Measurements from ENCODE around the gene FANCE. TPM values are rescaled to one million over a fixed set of nuclear protein-coding genes. Genes with fewer than 3 reads are reported as not detected.

The FANCE gene, protein sequence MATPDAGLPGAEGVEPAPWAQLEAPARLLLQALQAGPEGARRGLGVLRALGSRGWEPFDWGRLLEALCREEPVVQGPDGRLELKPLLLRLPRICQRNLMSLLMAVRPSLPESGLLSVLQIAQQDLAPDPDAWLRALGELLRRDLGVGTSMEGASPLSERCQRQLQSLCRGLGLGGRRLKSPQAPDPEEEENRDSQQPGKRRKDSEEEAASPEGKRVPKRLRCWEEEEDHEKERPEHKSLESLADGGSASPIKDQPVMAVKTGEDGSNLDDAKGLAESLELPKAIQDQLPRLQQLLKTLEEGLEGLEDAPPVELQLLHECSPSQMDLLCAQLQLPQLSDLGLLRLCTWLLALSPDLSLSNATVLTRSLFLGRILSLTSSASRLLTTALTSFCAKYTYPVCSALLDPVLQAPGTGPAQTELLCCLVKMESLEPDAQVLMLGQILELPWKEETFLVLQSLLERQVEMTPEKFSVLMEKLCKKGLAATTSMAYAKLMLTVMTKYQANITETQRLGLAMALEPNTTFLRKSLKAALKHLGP
- 9.7 TPM for total RNA-seq

DNA sequence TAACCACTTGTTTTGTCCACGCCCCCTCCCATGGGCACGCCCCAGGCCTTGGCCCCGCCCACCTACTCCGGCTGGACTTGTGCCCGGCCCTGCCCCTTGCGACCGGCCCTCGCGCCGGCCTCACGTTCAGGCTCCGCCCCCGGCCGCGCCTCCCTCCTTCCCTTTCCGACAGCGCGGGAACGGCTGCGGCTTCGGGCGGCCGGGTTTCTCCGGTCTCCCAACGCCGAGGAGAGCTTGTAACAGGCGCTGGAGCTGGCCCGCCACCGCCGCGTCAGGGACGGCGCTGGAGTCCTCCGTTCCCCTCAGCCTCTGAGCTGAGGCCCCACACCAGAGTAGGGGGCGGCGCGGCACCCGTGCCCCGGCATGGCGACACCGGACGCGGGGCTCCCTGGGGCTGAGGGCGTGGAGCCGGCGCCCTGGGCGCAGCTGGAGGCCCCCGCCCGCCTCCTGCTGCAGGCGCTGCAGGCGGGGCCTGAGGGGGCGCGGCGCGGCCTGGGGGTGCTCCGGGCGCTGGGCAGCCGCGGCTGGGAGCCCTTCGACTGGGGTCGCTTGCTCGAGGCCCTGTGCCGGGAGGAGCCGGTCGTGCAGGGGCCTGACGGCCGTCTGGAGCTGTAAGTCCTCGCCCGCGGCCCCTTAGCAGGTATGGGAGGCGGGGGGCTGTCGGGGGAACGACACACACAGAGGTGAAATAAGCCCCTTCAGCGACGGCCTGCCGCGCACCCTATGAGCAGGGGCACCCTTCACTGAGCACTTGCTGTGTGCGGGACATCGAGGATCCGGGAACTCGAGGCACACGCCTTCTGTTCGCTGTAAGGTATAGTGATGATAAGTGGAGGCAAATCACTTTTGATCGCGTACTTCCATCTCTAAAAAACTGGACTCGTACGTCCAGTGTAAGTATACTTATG lies at the start of gene FANCE:
TSS of gene FANCE (plus strand) at position 156 of the 908 bp plus-strand sequence. CDS start at position 364, 208 bp downstream.
- DNase-seq (ENCODE audit: low read depth in 2 of 3, low spot score in 2 of 3): peak; percentile 52 to 89 (median 88)

DNA sequence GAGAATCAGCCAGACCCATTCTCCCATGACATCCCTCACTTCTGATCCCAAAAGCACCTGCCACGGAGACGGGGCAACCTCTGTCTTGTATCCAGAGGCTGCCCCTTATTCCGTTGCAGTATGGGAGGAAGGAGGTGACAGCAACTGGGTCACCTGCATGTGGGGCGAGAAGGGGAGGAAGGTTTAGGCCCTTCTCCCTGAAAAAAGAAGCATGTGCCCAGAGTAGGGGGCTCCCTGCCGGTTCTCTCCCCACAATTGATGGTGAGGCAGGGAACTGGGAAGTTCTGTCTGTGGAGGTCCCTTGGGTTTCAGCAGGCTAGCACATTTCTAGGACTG lies 49.3 kb upstream of the FANCE start:
- DNase-seq (ENCODE audit: low read depth in 2 of 3, low spot score in 2 of 3): no peak

DNA sequence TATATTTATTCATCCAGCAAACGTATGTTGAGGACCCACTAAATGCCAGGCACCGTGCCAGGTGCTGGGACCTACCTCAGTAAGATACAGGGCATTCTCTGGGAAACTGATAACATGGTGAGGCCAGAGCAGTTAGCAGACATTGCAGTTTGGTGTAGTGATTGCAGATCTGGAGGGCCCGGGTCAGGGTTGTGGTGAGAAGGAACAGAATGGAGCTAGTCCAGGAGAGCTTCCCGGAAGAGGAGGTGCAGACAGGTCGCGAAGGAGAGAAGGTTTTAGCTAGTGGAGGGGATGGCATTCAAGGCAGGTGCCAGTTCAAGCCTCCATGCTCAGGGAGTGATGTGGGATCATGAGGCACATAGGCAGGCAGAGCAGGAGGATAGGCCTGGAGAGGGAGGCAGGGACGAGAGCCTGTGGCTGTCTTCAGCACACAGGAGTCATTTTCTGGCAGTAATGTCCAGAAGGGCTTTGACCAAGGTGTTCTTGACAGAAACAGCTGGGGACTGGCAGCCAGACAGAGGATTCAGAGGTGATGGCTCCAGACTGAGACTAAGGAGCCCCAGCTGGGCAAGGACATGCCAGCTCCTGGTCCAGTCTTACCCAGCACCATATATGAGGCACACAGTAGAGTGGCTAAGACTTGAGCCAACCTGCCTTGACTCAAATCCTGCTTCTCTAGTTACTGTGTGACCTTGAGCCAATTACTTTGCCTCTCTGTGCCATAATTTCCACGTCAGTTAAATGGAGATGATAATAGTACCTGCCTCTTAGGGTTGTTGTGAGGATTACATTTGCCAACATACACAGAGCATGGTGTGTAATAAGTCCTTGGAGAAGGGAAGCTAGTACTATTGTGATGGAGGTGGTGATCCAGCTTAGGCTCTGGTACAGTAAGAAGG lies 48.3 kb upstream of the FANCE start:
- DNase-seq (ENCODE audit: low read depth in 2 of 3, low spot score in 2 of 3): no peak

DNA sequence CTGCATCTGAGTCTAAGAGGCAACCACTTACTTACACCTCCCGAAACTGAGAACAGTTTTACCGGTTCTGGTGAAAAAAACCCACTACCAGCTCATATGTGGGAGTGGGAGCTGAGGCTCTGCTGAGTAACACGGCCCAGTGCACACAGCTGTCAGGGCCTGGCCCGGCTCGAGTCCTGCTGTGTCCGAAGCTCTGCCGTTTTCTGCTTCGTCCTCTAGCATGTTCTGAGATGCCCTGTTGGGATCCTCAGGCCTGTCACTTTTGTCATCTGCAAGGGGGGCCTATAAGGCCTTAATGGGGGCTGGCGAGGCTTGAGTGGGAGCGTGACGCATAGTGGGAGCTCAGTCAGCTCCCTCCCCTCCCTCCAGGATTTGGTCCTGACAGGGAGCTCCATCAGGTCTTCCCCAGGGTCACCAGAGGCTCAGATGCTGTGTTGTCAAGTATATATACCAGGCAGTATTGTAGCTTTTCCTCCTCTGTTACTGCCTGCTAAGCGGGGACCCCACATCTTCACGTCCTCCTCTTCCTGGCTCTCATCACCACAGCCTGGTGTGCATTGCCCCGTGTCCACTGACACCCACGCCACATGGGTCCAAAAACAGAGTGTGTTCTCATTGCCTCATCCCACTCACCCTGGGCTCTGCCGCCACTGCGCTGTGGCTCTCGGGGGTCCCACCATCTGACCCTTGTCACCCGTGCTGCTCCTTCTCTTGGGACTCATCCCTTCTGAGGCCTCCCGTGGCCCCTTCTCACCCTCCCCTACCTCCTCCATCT lies 45.2 kb upstream of the FANCE start:
- DNase-seq (ENCODE audit: low read depth in 2 of 3, low spot score in 2 of 3): no peak

DNA sequence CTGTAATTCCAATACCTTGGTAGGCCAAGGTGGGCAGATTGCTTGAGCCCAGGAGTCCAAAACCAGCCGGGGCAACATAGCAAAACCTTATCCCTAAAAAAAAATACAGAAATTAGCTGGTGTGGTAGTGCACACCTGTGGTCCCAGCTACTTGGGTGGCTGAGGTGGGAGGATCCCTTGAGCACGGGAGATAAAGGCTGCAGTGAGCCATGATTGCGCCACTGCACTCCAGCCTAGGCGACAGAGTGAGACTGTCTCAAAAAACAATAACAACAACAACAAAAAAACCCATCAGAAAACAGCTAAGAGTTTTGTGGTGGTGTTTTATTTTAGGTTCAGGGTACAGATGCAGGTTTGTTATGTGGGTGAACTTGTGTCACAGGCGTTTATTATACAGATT lies 42.9 kb upstream of the FANCE start:
- DNase-seq (ENCODE audit: low read depth in 2 of 3, low spot score in 2 of 3): no peak

DNA sequence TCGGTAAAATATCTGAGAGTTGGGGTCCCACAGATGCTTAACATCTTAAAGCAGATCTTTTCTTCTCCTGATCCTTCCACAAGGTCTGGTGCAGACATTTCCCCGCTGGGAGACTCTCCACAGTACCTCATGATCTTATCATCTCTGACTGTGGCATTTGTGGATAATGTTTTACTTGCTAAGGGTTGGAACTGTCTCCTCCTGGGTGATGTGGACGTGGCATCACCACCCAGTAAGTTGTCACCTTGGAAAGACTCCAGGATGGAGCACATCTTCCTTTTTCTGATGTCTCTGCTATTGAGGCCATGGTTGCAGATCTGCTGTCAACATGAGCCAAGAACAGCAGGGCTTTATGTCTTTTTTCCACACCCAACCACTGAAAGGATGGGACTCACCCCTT lies 42.0 kb upstream of the FANCE start:
- DNase-seq (ENCODE audit: low read depth in 2 of 3, low spot score in 2 of 3): no peak

DNA sequence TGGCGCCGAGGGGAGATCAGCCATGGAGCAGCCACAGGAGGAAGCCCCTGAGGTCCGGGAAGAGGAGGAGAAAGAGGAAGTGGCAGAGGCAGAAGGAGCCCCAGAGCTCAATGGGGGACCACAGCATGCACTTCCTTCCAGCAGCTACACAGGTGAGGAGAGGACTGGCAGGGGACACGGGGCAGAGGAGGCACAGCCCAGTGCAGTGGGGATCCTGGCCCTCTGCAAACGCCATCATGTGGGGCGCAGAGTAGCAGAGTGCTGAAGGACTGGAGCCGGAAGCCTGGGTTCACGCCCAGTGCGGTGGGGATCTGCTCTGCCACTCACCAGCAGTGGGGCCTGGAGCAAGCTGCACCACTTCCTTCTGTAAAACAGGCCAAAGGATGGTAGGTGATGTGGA lies 41.1 kb upstream of the FANCE start:
- peak in 2 of 3 donors; percentile 15 to 46 for DNase-seq (ENCODE audit: low read depth in 2 of 3, low spot score in 2 of 3)

DNA sequence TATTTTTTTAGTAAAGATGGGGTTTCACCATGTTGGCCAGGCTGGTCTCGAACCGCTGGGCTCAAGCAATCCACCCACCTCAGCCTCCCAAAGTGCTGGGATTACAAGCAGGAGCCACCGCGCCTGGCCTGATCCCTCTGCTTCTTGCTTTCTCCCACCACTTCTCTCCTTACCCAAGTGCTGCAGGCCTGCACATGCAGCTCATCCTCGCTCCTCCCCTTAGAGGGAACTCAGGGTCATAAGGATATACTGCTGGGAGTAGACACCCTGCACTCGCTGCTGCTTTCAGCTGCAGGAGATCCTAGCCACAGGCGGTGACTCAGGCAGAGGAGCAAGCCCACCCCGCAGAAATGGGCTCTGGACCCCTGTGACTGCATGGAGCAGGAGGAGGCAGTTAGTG lies 40.0 kb upstream of the FANCE start:
- DNase-seq (ENCODE audit: low read depth in 2 of 3, low spot score in 2 of 3): no peak

DNA sequence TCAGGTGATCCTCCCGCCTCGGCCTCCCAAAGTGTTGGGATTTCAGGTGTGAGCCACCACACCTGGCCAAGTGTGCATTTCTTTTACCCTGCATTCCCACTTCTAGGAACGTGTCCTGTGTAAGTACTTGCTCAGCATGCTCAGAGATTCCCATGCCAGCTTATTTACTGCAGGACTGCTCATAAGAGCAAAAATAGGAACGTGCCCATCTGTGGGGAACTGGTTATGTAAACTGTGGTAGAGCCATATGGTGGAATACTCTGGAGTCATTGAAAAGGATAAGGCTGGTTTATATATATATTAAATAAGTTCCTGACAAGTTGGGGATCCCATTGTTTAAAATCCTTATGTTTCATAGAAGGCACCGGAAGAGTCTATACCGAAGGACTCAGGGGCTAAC lies 38.2 kb upstream of the FANCE start:
- no peak for DNase-seq (ENCODE audit: low read depth in 2 of 3, low spot score in 2 of 3)

DNA sequence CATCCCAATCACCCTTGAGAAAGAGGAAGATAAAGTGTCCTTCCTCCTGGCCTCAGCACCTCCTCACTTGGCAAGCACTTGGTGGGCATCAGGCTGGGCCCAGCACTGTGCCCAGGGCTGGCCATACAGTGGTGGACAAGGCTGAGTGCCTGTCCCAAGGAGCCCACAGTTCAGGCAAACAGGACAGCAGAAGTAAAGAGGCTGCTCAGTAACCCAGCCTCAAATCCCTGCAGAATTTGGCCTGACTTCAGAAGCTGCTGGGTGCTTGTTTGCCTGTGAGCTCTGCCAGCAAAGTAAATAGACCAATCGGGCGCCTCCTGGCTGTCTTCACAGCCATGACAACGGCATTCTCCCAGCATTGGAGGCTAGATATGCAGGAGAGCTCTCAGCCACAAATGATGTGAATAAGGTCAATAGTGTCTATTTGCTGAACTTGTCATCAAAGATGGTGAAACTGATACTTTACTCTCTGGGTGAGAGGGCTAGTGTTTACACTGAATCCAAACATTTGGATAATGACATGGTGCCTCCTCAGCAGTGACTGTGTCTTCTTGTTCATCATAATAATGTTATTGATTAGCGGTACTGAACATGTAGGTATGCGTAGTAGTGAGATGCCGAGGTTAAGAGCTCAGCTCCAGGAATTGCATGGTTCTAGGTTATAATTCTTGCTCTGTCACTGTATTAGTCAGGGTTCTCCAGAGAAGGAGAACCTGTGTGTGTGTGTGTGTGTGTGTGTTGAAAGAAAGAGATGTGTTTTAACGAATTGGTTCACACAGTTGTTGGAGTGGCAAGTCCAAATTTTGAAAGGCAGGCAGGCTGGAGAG lies 36.9 kb upstream of the FANCE start:
- DNase-seq (ENCODE audit: low read depth in 2 of 3, low spot score in 2 of 3): peak in 2 of 3 donors; percentile 17 to 26

DNA sequence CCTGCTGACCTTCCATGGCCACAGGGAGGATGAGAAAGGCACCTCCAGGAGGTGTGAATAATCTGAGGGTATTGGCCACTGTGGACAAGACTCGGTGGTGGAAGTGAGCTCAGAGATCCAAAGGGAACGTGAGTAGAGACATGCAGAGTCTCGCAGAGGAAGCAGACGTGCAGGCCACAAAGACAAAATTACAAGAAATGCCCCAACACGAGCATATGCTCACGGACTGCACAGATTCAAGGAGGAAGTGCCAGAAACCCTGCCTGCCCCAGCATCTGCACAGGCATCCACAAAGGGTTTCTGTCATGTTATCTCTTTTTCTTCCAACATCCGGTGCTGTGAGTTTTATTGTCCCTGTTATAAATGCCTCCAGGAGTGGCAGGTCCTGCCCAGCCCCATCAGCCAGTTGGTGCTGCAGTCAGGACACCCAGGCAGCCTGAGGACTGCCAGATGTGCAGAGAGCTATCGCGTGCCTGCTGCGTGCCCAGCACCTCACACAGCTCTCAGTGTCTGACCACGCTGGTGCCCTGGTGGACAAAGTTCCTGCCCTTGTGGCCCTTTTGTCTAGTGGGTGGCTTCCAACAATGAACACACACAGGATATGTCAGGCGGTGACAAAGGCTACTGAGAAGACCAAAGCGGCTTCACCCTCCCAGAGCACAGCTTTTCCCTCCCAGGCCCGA lies 34.0 kb upstream of the FANCE start:
- DNase-seq (ENCODE audit: low read depth in 2 of 3, low spot score in 2 of 3): peak in 2 of 3 donors; percentile 29 to 62

DNA sequence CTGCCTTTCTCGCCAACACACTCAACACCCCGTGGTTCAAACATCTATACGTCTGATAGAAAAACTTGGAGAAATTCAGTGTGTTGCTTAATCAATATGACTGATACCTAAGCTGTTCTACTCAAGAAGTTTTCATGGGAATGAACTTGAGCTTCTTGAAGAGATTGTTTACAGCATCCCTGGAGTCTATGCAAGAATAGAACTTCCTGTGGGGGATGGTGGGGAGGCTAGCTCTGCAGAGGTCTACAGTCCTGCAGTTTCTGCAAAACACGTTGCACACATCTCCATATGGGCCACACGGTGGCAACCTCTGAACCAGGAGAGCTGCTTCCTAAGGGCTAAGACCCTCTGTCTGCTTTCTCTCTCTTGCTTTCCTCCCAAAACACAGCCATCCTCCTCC lies 32.7 kb upstream of the FANCE start:
- DNase-seq (ENCODE audit: low read depth in 2 of 3, low spot score in 2 of 3): peak in 2 of 3 donors; percentile 23 to 52

DNA sequence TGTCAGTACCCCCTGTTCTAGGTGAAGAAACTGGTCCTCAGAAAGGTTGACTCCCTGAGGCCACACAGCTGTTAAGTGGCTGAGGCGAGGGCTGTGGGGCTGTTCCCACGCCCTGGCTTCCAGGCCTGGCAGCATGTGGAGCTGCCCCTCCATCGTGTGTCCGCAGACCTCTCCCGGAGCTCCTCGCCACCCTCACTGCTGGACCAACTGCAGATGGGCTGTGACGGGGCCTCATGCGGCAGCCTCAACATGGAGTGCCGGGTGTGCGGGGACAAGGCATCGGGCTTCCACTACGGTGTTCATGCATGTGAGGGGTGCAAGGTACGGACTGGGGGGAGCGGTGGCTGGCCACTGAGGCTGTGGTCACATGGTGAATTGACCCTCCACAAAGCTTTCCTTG lies 32.2 kb upstream of the FANCE start:
- no peak for DNase-seq (ENCODE audit: low read depth in 2 of 3, low spot score in 2 of 3)

DNA sequence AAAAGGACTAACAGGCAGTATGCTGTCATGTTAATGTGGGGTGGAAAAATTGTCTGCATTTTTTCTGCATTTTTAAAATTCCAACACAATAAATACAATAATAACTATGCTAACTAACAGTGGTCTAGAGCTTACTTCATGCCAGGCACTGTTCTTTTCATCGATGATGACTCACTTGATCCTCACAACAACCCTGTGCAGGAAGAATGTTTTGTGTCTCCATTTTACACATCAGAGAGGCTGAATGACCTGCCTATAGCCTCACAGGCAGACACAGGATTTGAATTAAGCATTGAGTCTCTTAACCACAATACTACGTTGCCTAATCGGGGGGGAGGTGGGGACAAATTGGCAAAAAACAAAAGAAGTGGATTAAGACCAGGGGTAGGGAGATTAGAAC lies 26.9 kb upstream of the FANCE start:
- no peak for DNase-seq (ENCODE audit: low read depth in 2 of 3, low spot score in 2 of 3)

DNA sequence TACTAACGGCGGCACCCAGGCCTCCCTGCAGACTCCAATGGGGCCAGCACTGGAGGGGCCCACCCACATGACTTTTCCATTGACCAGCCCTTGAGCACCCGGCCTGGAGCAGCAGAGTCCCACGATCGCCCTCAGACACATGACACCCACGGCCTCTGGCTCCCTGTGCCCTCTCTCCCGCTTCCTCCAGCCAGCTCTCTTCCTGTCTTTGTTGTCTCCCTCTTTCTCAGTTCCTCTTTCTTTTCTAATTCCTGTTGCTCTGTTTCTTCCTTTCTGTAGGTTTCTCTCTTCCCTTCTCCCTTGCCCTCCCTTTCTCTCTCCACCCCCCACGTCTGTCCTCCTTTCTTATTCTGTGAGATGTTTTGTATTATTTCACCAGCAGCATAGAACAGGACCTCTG lies 26.1 kb upstream of the FANCE start:
- DNase-seq (ENCODE audit: low read depth in 2 of 3, low spot score in 2 of 3): no peak

DNA sequence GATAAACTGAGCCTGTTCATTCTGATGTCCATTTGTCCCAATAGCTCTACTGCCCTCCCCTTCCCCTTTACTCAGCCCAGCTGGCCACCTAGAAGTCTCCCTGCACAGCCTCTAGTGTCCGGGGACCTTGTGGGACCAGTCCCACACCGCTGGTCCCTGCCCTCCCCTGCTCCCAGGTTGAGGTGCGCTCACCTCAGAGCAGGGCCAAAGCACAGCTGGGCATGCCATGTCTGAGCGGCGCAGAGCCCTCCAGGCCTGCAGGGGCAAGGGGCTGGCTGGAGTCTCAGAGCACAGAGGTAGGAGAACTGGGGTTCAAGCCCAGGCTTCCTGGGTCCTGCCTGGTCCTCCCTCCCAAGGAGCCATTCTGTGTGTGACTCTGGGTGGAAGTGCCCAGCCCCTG lies 24.7 kb upstream of the FANCE start:
- DNase-seq (ENCODE audit: low read depth in 2 of 3, low spot score in 2 of 3): no peak

DNA sequence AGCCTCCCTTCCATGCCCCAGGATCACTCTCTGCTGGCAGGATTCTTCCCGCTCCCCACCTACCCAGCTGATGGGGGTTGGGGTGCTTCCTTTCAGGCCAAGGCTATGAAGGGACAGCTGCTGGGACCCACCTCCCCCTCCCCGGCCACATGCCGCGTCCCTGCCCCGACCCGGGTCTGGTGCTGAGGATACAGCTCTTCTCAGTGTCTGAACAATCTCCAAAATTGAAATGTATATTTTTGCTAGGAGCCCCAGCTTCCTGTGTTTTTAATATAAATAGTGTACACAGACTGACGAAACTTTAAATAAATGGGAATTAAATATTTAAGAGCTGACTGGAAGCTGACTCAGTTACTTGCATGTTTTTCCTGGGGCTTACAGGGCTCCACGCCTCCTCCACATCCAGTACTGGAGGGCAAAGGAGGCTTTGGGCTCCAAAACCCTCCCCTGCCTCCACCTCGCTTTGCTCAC lies 24.3 kb upstream of the FANCE start:
- no peak for DNase-seq (ENCODE audit: low read depth in 2 of 3, low spot score in 2 of 3)

DNA sequence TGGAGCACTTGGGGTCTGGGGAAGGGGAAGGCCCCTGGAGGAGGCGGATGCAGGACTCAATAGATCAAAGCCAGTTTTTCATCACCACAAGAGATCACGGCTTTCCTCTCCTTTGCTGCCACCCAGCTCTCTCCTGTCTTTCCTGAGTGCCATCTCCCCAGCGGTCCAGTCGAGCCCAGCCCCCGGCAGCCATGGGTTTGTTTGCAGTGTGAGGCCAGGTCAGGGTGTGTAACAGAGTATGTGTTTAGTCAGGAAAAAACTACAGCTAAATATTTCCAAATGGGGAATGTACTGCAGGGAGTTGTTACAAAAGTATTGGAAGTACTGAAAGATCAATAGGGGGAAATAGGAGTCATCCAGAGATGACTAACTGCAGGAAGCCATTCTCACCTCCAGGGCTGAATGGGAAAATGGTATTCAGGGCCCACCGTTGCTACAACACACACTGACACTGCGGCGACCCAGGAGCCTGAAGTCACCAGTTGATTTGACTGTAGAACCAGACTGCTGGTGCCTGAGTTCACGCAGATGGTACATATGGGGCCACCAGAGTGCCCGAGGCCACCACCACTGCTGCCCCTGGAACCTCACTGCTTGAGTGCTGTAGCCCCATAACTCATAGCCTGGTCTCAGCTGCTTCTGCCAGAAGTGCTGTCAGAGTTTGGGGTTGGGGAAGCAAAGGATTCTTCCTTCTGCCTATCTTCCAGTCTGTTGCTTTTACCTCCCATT lies 23.6 kb upstream of the FANCE start:
- no peak for DNase-seq (ENCODE audit: low read depth in 2 of 3, low spot score in 2 of 3)
